Esophagus mucosa (tissue), 1 donor: Measurements from ENCODE around the gene DTX3L. TPM values are rescaled to one million over a fixed set of nuclear protein-coding genes. Genes with fewer than 3 reads are reported as not detected.
A peak's percentile ranks its signal among the peaks of the same experiment; 100 is the strongest.

ENCODE experiments used
- ATAC-seq: fragments of 200-7000 bp; cut with Tn5 transposase; one replicate; pipeline ENCODE4 v1.9.1; 2020
- total RNA-seq: library from RNA; stranded (reverse); gene quantifications from one replicate; pipeline ENCODE4 v1.2.4, GENCODE V29; 2023
- donor health status: DM: yes; HTN: yes; CAD: no.

DTX3L gene
- total RNA-seq, 1 donor from 2014 or later, result 28.5 TPM

DNA sequence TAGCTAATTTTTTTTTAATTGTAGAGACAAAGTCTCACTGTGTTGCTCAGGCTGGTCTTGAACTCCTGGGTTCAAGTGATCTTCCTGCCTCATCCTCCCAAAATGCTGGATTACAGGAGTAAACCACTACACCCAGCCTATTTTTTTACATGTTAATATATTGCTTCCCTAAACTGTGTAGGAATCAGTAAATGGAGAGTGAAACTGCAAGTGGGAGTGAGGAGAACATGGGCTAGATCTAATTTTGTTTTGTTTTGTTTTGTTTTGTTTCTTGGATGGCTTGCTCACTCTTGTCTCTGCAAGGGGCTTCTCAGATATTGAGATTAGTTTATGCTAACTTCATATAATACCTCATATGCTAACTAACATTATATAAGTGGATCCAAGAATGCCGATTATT is 44.8 kb downstream of the DTX3L start:
- no peak for ATAC-seq

- ATAC-seq, result peak; percentile 86
Observed at GRCh38 chr3:122609798-122610559, 45.8 kb downstream of the DTX3L start.

- ATAC-seq, result no peak
Observed at GRCh38 chr3:122612696-122613095, 48.6 kb downstream of the DTX3L start.

- ATAC-seq, result no peak
Observed at GRCh38 chr3:122615303-122615702, 51.2 kb downstream of the DTX3L start.

DNA sequence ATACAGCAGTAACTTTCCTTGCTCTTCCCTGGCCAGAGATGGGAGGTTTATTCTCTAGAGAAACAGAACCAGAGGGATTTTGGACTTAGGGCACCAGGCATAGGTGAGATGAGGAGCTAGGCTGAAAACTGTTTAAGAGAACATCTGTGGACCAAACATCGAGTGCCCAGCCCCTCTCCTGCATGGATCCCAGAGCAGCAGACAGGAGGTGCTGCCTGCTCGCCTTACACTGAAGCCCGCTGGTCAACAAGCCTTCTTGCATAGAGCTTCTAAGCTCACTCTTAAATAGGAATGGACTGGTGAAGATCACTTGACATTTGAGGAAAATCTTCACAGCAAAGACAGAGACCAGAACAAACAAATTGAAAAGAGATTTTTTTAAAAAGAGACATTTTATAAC is 54.5 kb downstream of the DTX3L start:
- ATAC-seq, result no peak

DNA sequence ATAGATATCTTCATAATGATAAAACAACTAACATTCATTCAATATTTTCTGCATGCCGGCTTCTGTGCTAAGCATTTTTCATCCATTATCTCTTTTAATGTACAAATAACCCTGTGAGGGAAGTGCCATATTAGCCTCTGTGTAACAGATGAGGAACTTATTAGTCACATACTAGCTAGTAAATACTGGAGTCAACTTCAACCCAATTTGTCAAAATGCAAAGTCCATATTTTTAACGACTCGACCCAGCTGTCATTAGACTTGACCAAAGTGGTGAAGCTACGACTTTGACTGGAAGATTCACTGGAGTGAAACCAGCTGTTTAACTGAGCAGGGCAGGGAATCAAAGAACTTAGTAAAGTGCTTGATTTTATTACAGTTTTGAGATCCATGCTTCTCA is 54.9 kb downstream of the DTX3L start:
- ATAC-seq, result no peak

- no peak for ATAC-seq
Observed at GRCh38 chr3:122620399-122620798, 56.3 kb downstream of the DTX3L start.

DNA sequence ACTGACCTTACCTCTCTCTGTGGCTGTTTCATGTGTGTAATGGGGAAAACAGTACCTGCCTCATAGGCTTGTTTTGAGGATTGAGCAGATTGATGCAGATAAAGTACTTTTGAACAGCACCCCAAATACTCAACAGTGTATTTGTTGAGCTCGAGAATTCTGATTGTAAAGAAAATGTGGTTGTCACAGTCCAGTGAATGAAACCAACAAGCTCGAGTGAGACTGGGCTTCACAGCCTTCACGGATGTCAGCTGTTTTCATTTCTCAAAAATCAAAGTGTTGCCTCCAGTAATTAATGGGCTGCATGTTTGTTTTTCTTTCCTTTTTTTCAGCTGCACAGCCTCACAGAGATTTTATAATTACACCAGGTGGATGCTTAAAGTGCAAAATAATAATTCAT is 57.0 kb downstream of the DTX3L start:
- ATAC-seq, result no peak

DNA sequence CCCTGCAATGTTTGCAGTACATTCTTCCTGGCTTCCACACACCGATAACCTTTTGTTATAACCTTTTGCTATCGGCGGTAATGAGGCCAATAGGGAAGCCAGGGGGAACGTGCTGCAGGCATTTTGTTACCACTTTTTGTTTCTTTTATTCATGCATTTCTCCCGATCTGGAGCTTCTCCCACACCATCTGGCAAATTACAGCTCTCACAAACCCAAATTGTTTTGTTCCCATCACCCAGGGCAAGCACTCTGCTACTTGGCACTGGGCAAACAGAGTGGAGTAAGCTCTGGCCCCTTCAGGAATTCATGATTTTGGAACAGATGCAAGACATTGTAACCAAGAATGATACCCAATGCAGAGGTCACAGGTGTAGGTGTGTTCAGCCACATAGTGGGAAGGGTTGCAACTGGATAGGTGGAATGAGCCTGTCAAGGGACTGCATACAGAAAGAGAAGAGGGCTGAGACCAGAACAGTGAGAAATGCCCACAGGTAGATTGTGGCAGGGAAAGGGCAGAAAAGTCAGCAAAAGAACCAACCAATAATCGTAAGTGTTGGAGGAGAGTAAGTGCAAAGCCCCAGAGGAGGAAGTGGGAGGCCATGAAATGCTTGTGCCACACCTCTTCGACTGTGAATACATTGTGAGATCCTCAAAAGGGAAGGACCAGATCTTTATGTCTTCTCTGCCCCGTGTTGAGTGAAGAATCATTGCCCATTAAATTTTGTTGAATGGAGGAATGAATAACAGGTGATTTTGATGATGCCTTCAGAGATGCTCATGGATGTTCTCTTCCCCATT is 59.1 kb downstream of the DTX3L start:
- no peak for ATAC-seq

Other genes with a start within 250 kb of the DTX3L start
- 2,321 TPM for gene CSTA, start 239.1 kb upstream of the DTX3L start, total RNA-seq
- 43.3 TPM for gene MIX23, start 181.1 kb upstream of the DTX3L start, total RNA-seq
- gene FAM162A, start 180.2 kb upstream of the DTX3L start, total RNA-seq, result 106 TPM
- gene WDR5B, start 148.3 kb upstream of the DTX3L start, total RNA-seq, result 1.9 TPM
- gene KPNA1, start 49.4 kb upstream of the DTX3L start, total RNA-seq, result 54.2 TPM
- 27.5 TPM for gene PARP9, start within 50 bp of the DTX3L start, total RNA-seq
- 0.56 TPM for gene PARP15, start 13.3 kb downstream of the DTX3L start, total RNA-seq
- 15.9 TPM for gene PARP14, start 116.5 kb downstream of the DTX3L start, total RNA-seq
- 3.3 TPM for gene HSPBAP1, start 229.5 kb downstream of the DTX3L start, total RNA-seq
- 10.3 TPM for gene SLC49A4, start 230.7 kb downstream of the DTX3L start, total RNA-seq